C4-2B (cell line): ENCODE measurements around the gene ITGBL1.

ENCODE experiments used
- CTCF ChIP-seq: fragments of 450-650 bp; conservative IDR thresholded peaks from 2 replicates; pipeline ENCODE4 v1.5.1; 2017; ENCODE audit warnings: mild to moderate bottlenecking
- ZFX ChIP-seq: fragments of 450-650 bp; IDR thresholded peaks from 2 replicates; pipeline ENCODE4 v1.6.1; 2017

DNA sequence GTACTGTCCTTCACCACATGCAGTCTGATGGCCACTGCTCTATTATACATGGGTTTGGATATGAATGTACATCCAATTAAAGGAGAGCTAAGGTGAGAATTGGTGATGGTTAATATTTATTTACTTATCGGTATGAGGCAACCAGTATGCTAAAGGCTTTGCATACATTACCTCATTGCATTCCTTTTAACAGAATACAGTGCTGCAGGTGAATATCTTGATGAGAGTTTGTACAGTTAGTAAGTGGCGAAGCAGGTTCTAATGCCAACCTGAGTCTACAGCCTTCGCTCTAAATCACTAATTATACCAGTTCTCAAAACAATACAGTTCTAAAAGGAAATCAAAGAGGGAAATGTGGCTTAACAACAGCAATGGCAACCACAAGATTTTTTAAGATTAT lies 284.1 kb downstream of the ITGBL1 start:
- no peak for TF ChIP-seq CTCF
- no peak for TF ChIP-seq ZFX
